Transverse colon (tissue), 3 donors: ENCODE results near the gene TMEM240.

ENCODE experiments used
- CTCF ChIP-seq, 5 experiments: fragments of 200-600 bp in 3 of 5; fragments of 450-650 bp in 2 of 5; sonication (generic) in 3 of 5; IDR thresholded peaks; 1 replicate in 2 of 5; 2 replicates in 3 of 5; pipeline ENCODE4 v1.5.1; 2016 to 2017; ENCODE audit warnings: antibody characterized with exemption in 5 of 5, inconsistent platforms in 3 of 5, mild to moderate bottlenecking in 2 of 5, moderate library complexity in 1 of 5
- EP300 ChIP-seq: sonication (generic); formaldehyde crosslinking; IDR thresholded peaks from one replicate; pipeline ENCODE4 v1.6.1; 2017; ENCODE audit warnings: antibody characterized with exemption, low read depth
- POLR2A ChIP-seq: fragments of 450-650 bp; IDR thresholded peaks from one replicate; pipeline ENCODE4 v1.6.1; 2016; ENCODE audit warnings: antibody characterized with exemption, mild to moderate bottlenecking, moderate library complexity

GRCh38 chr1:1564268-1564667, 23.8 kb upstream of the TMEM240 start:
- TF ChIP-seq POLR2A (no peak), CTCF (IDR thresholded peaks at IDR 0.05) (no peak), EP300 (no peak)
